ENCODE measurements around the gene DIO1. TPM values are rescaled to one million over a fixed set of nuclear protein-coding genes. Genes with fewer than 3 reads are reported as not detected.

DIO1 gene
- total and polyA plus RNA-seq, 7 donors, result not detected

- intact Hi-C loops (cut with DNase I), result loop anchor here (2.0 to 5.0 kb wide), 2 partner anchors 58 to 109 kb away; partner anchors contain the start of genes NDC1 and YIPF1
- TF ChIP-seq POLR2AphosphoS5 (IDR thresholded peaks at IDR 0.05) (peak in 1 of 4 donors; percentile 11), CTCF (IDR thresholded peaks at IDR 0.05) (peak in 1 of 4 experiments; percentile 16), EP300 (IDR thresholded peaks at IDR 0.05) (no peak), POLR2A (IDR thresholded peaks at IDR 0.05) (no peak)
- H3K27me3 ChIP-seq, result no peaks in the 10 kb centered on the region
- DNase-seq, result no peak
- peaks cover 0 to 43% (median 33%) of the 10 kb centered on the region in 4 donors for H3K4me1 ChIP-seq
- H3K4me3 ChIP-seq, result peak within 1 kb of the TSS; percentile 68 to 93 (median 82)
- peak within 1 kb of the TSS; percentile 92 to 96 (median 94) for H3K27ac ChIP-seq
- 1 to 2% methylated on average over 58 of the region's 58 CpGs for WGBS, 2 donors
- no peaks in the 10 kb centered on the region for H3K36me3 ChIP-seq
- H3K9me3 ChIP-seq, result no peaks in the 10 kb centered on the region
Observed at GRCh38 chr1:53946252-53947171, 52.5 kb downstream of the DIO1 start, which contains the start of gene LRRC42. Gene LRRC42, plus strand, starts transcription at chr1:53946350. Its CDS starts 5,650 bp downstream, at chr1:53952000.

GRCh38 chr1:53947172-53947907 is 53.4 kb downstream of the DIO1 start:
- intact Hi-C loops (cut with DNase I), result loop anchor here (2.0 to 5.0 kb wide), 2 partner anchors 59 to 110 kb away; partner anchors contain the start of genes NDC1 and YIPF1
- H3K27me3 ChIP-seq, result no peaks in the 10 kb centered on the region
- peak overlapping the region; percentile 68 to 93 (median 82) for H3K4me3 ChIP-seq
- H3K36me3 ChIP-seq, result peaks cover 0 to 7% (median 0%) of the 10 kb centered on the region in 4 donors
- DNase-seq, result no peak
- H3K27ac ChIP-seq, result peak overlapping the region; percentile 92 to 96 (median 94)
- peaks cover 0 to 43% (median 33%) of the 10 kb centered on the region in 4 donors for H3K4me1 ChIP-seq
- no peaks in the 10 kb centered on the region for H3K9me3 ChIP-seq
- WGBS, 2 donors, result 61% methylated on average over 6 of the region's 6 CpGs
- no peak for TF ChIP-seq POLR2A (IDR thresholded peaks at IDR 0.05)
- no peak for TF ChIP-seq EP300 (IDR thresholded peaks at IDR 0.05)
- no peak for TF ChIP-seq CTCF (IDR thresholded peaks at IDR 0.05)
- TF ChIP-seq POLR2AphosphoS5 (IDR thresholded peaks at IDR 0.05), result no peak

GRCh38 chr1:53948291-53948690 is 54.3 kb downstream of the DIO1 start:
- H3K27me3 ChIP-seq, result no peaks in the 10 kb centered on the region
- peak overlapping the region in 2 of 4 donors; percentile 28 to 94 for H3K27ac ChIP-seq
- no peak overlapping the region for H3K4me3 ChIP-seq
- DNase-seq, result no peak
- H3K9me3 ChIP-seq, result no peaks in the 10 kb centered on the region
- intact Hi-C loops (cut with DNase I), result loop anchor here (5.0 kb wide), 1 partner anchor 111 kb away; the partner anchor contains the start of gene NDC1
- H3K4me1 ChIP-seq, result peaks cover 0 to 43% (median 33%) of the 10 kb centered on the region in 4 donors
- TF ChIP-seq CTCF (IDR thresholded peaks at IDR 0.05), result no peak
- no peak for TF ChIP-seq POLR2AphosphoS5 (IDR thresholded peaks at IDR 0.05)
- no peak for TF ChIP-seq EP300 (IDR thresholded peaks at IDR 0.05)
- TF ChIP-seq POLR2A (IDR thresholded peaks at IDR 0.05), result no peak
- H3K36me3 ChIP-seq, result peaks cover 0 to 17% (median under 1%) of the 10 kb centered on the region in 4 donors
- 95% methylated on average over 5 of the region's 5 CpGs for WGBS, 2 donors

- Histone ChIP-seq H3K9me3 (no peaks in the 10 kb centered on the region), H3K27me3 (no peaks in the 10 kb centered on the region), H3K4me3 (no peak overlapping the region), H3K4me1 (peaks cover 0 to 48% (median 39%) of the 10 kb centered on the region in 4 donors), H3K36me3 (peaks cover 0 to 23% (median 2%) of the 10 kb centered on the region in 4 donors), H3K27ac (no peak overlapping the region)
- TF ChIP-seq CTCF (IDR thresholded peaks at IDR 0.05), result peak in 2 of 4 experiments; percentile 40 to 47
- TF ChIP-seq POLR2A (IDR thresholded peaks at IDR 0.05), result no peak
- WGBS, 2 donors, result 89 to 91% methylated on average over 4 of the region's 4 CpGs
- intact Hi-C loops (cut with DNase I), result loop anchor here (5.0 kb wide), 1 partner anchor 112 kb away; the partner anchor contains the start of gene NDC1
- DNase-seq, result no peak
Observed at GRCh38 chr1:53949023-53949990, 55.3 kb downstream of the DIO1 start.
